CD14-positive monocyte (primary cell): ENCODE measurements around the gene SPIRE1. TPM values are rescaled to one million over a fixed set of nuclear protein-coding genes. Genes with fewer than 3 reads are reported as not detected.

ENCODE experiments used
- DNase-seq, 3 donors: peaks; one replicate each; pipeline ENCODE4 v3.0.0-alpha.2; 2011 to 2022
- H2AFZ ChIP-seq: 2 replicates; pipeline ENCODE4 v1.6.0; 2012; ENCODE audit warnings: mild to moderate bottlenecking, low read depth, low read length, inconsistent platforms; ENCODE audit not compliant: insufficient read depth, poor library complexity, severe bottlenecking
- H3K27ac ChIP-seq, 2 donors: 1 replicate in 1 of 2; 2 replicates in 1 of 2; pipeline ENCODE4 v1.5.1; 2012 to 2013; ENCODE audit warnings: low read length in 2 of 2, control low read depth in 1 of 2, inconsistent platforms in 1 of 2, low read depth in 1 of 2, mild to moderate bottlenecking in 1 of 2
- H3K27me3 ChIP-seq, 2 donors: one replicate each; pipeline versions ENCODE4 v1.6.0 to v1.6.1; 2011 to 2013; ENCODE audit warnings: low read length in 2 of 2; ENCODE audit not compliant: control insufficient read depth in 2 of 2, insufficient read depth in 2 of 2
- H3K36me3 ChIP-seq, 2 donors: replicated peaks in 1 of 2; 1 replicate in 1 of 2; 2 replicates in 1 of 2; pipeline versions ENCODE4 v1.5.1 to v1.6.1; 2012 to 2013; ENCODE audit warnings: low read length in 2 of 2, control low read depth in 1 of 2, inconsistent platforms in 1 of 2, mild to moderate bottlenecking in 1 of 2; ENCODE audit not compliant: insufficient read depth in 2 of 2, control insufficient read depth in 1 of 2
- H3K4me1 ChIP-seq, 2 donors: 1 replicate in 1 of 2; 2 replicates in 1 of 2; pipeline versions ENCODE4 v1.5.1 to v1.6.1; 2012 to 2013; ENCODE audit warnings: low read length in 2 of 2, control low read depth in 1 of 2, inconsistent platforms in 1 of 2, mild to moderate bottlenecking in 1 of 2, moderate library complexity in 1 of 2; ENCODE audit not compliant: insufficient read depth in 2 of 2, control insufficient read depth in 1 of 2
- H3K4me2 ChIP-seq: replicated peaks from 2 replicates; pipeline ENCODE3; 2012; ENCODE audit warnings: low read length, moderate library complexity, mild to moderate bottlenecking; ENCODE audit not compliant: poor library complexity, severe bottlenecking; ENCODE audit errors: extremely low read depth
- H3K4me3 ChIP-seq, 3 experiments: fragments of 200-600 bp in 1 of 3; sonication (generic) in 1 of 3; replicated peaks in 1 of 3; 1 replicate in 2 of 3; 2 replicates in 1 of 3; pipeline ENCODE4 v1.5.1; 2011 to 2013; ENCODE audit warnings: low read length in 3 of 3, mild to moderate bottlenecking in 3 of 3, control low read depth in 2 of 3, low read depth in 2 of 3, inconsistent platforms in 1 of 3, moderate library complexity in 1 of 3
- H3K79me2 ChIP-seq: 2 replicates; pipeline ENCODE4 v1.6.0; 2012; ENCODE audit warnings: mild to moderate bottlenecking, control low read depth, inconsistent platforms, low read length, moderate library complexity; ENCODE audit not compliant: insufficient read depth
- H3K9ac ChIP-seq: 2 replicates; pipeline ENCODE4 v1.6.0; 2017; ENCODE audit warnings: low read length, mild to moderate bottlenecking; ENCODE audit not compliant: insufficient read depth, poor library complexity, severe bottlenecking
- H3K9me3 ChIP-seq, 2 donors: replicated peaks in 1 of 2; 1 replicate in 1 of 2; 2 replicates in 1 of 2; pipeline versions ENCODE4 v1.5.1 to v1.6.1; 2012 to 2013; ENCODE audit warnings: low read length in 2 of 2, control low read depth in 1 of 2; ENCODE audit not compliant: control insufficient read depth in 1 of 2, insufficient read depth in 1 of 2
- H4K20me1 ChIP-seq: 2 replicates; pipeline ENCODE4 v1.6.0; 2012; ENCODE audit warnings: mild to moderate bottlenecking, low read length, control low read depth, moderate library complexity; ENCODE audit not compliant: insufficient read depth
- H3K27ac Mint-ChIP-seq, 7 donors: one replicate each; pipeline ENCODE4 v1.8.0; 2020; ENCODE audit warnings: mild to moderate bottlenecking in 7 of 7, mixed read lengths in 7 of 7, moderate library complexity in 6 of 7, inconsistent platforms in 2 of 7
- H3K27me3 Mint-ChIP-seq, 3 donors: one replicate each; pipeline ENCODE4 v1.8.0; 2021 to 2022; ENCODE audit warnings: low read depth in 3 of 3, mild to moderate bottlenecking in 3 of 3, mixed read lengths in 3 of 3, moderate library complexity in 3 of 3, inconsistent platforms in 1 of 3
- H3K36me3 Mint-ChIP-seq, 2 donors: one replicate each; pipeline ENCODE4 v1.8.0; 2020; ENCODE audit warnings: mixed read lengths in 2 of 2, inconsistent platforms in 1 of 2, mild to moderate bottlenecking in 1 of 2
- H3K4me1 Mint-ChIP-seq: one replicate; pipeline ENCODE4 v1.8.0; 2020; ENCODE audit warnings: mild to moderate bottlenecking, mixed read lengths
- H3K4me3 Mint-ChIP-seq, 2 donors: one replicate each; pipeline ENCODE4 v1.8.0; 2020; ENCODE audit warnings: mild to moderate bottlenecking in 2 of 2, mixed read lengths in 2 of 2, moderate library complexity in 1 of 2
- H3K9me3 Mint-ChIP-seq, 7 donors: one replicate each; pipeline ENCODE4 v1.8.0; 2020 to 2022; ENCODE audit warnings: mixed read lengths in 7 of 7, mild to moderate bottlenecking in 6 of 7, moderate library complexity in 6 of 7, inconsistent platforms in 2 of 7
- WGBS: methylation state at CpG from one replicate; pipeline ENCODE4 v1.1.5; 2013; ENCODE audit warnings: missing lambda C conversion rate; ENCODE audit not compliant: insufficient coverage; 5-methylcytosine and 5-hydroxymethylcytosine counted together
- intact Hi-C, 2 donors: fragments of 100-400 bp; cut with micrococcal nuclease; formaldehyde crosslinking; loops; one replicate each; pipeline versions ENCODE4 v1.15.0 to v1.15.1; 2023
- polyA plus RNA-seq, 3 donors: library from polyadenylated mRNA; depleted of rRNA in 1 of 3; unstranded in 2 of 3; stranded (reverse) in 1 of 3; fragments of 300-500 nt in 2 of 3; fragments of >200 nt in 1 of 3; fragmentation: Illumina TruSeq in 2 of 3; gene quantifications; 1 replicate in 2 of 3; 2 replicates in 1 of 3; pipeline ENCODE4 v1.2.3, GENCODE V29; 2012 to 2021
- TF ChIP-seq, protein P1 (sequence below): fragments of 200-600 bp; IDR thresholded peaks from one replicate; pipeline ENCODE4 v1.8.0; 2022; ENCODE audit warnings: antibody characterized with exemption, mild to moderate bottlenecking

The SPIRE1 gene
- polyA plus RNA-seq, 3 donors = 1.7 to 1.9 (median 1.8) TPM

DNA sequence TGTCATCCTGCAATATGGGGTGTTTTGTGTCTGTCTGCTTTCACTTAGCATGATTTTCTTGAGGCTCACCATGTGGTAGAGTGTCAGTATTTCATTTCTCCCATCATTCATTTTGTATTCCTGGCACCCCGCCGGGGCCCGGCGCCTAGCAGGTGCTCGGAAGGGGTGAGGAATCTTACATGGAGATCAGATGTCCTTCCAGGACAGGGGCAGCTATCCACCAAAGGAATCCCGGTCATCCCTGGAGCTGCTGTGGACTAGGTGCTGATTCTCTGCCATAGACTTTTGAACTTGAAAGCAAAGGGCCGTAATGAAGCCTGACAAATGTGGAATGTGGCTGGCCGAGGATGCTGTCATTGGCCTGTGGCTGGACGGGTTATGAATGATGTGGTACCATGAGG, 247.8 kb downstream of the SPIRE1 start:
- no peak overlapping the region for H3K4me2 ChIP-seq

DNA sequence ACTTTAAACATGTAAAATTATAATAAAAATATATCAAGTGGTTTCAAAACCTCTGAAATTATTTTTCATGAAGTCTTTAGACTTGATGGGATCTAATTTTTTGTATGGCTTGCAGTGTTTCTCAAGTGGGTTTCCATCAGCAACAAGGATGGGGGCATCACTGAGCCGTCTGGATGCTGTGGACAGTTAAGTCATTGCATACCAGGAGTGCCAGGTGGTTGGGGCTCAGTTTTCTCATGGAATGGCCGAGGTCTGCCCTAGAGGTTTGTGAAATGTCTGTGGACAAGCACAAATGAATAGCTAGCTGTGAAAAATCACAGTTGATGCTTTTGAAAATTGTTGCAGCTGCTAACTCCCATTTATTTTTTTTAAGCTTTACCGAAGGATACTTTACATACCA, 248.4 kb downstream of the SPIRE1 start:
- TF ChIP-seq, protein P1, sequence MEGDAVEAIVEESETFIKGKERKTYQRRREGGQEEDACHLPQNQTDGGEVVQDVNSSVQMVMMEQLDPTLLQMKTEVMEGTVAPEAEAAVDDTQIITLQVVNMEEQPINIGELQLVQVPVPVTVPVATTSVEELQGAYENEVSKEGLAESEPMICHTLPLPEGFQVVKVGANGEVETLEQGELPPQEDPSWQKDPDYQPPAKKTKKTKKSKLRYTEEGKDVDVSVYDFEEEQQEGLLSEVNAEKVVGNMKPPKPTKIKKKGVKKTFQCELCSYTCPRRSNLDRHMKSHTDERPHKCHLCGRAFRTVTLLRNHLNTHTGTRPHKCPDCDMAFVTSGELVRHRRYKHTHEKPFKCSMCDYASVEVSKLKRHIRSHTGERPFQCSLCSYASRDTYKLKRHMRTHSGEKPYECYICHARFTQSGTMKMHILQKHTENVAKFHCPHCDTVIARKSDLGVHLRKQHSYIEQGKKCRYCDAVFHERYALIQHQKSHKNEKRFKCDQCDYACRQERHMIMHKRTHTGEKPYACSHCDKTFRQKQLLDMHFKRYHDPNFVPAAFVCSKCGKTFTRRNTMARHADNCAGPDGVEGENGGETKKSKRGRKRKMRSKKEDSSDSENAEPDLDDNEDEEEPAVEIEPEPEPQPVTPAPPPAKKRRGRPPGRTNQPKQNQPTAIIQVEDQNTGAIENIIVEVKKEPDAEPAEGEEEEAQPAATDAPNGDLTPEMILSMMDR = no peak
- H3K27me3 ChIP-seq = peaks cover 14 to 27% of the 10 kb centered on the region in 2 donors
- H3K27me3 Mint-ChIP-seq = peaks cover 27 to 38% (median 31%) of the 10 kb centered on the region in 3 donors
- no peak overlapping the region for H3K27ac ChIP-seq
- no peak overlapping the region for H2AFZ ChIP-seq
- WGBS = 63% methylated on average over 1 of the region's 3 CpGs
- no peaks in the 10 kb centered on the region for H4K20me1 ChIP-seq
- no peak overlapping the region for H3K4me2 ChIP-seq
- no peak overlapping the region for H3K9ac ChIP-seq
- H3K4me3 Mint-ChIP-seq = no peak overlapping the region
- H3K36me3 Mint-ChIP-seq = peaks cover 0 to 2% of the 10 kb centered on the region in 2 donors
- H3K9me3 Mint-ChIP-seq = peaks cover 0 to 1% (median 0%) of the 10 kb centered on the region in 7 donors
- peaks cover 15% of the 10 kb centered on the region for H3K4me1 Mint-ChIP-seq
- H3K9me3 ChIP-seq = no peaks in the 10 kb centered on the region
- no peaks in the 10 kb centered on the region for H3K79me2 ChIP-seq
- no peaks in the 10 kb centered on the region for H3K36me3 ChIP-seq
- no peak overlapping the region for H3K27ac Mint-ChIP-seq
- H3K4me1 ChIP-seq = peaks cover 14 to 18% of the 10 kb centered on the region in 2 donors
- DNase-seq = no peak
- intact Hi-C loops = loop anchor here (5.0 kb wide), 1 partner anchor 248 kb away; the partner anchor contains the start of gene SPIRE1 (in 2 of the 2)
- H3K4me3 ChIP-seq = no peak overlapping the region

More for the DNA sequence above, 247.8 kb downstream of the SPIRE1 start:
- DNase-seq = no peak
- H3K9me3 Mint-ChIP-seq = peaks cover 0 to 1% (median 0%) of the 10 kb centered on the region in 7 donors
- peaks cover 17% of the 10 kb centered on the region for H3K4me1 Mint-ChIP-seq
- H3K9me3 ChIP-seq = no peaks in the 10 kb centered on the region
- H3K36me3 Mint-ChIP-seq = peaks cover 0 to 2% of the 10 kb centered on the region in 2 donors
- TF ChIP-seq, protein P1 = no peak
- no peaks in the 10 kb centered on the region for H3K36me3 ChIP-seq
- peaks cover 14 to 18% of the 10 kb centered on the region in 2 donors for H3K4me1 ChIP-seq
- H3K4me3 Mint-ChIP-seq = no peak overlapping the region
- peaks cover 23 to 34% (median 28%) of the 10 kb centered on the region in 3 donors for H3K27me3 Mint-ChIP-seq
- intact Hi-C loops = no loop called here
- H3K27ac ChIP-seq = no peak overlapping the region
- no peak overlapping the region for H3K4me3 ChIP-seq
- no peak overlapping the region for H3K27ac Mint-ChIP-seq
- H3K9ac ChIP-seq = no peak overlapping the region
- H4K20me1 ChIP-seq = no peaks in the 10 kb centered on the region
- no peaks in the 10 kb centered on the region for H3K79me2 ChIP-seq
- no peak overlapping the region for H2AFZ ChIP-seq
- peaks cover 13 to 22% of the 10 kb centered on the region in 2 donors for H3K27me3 ChIP-seq
- 92% methylated on average over 5 of the region's 9 CpGs for WGBS
